Activated naive CD4-positive, alpha-beta T cell treated with anti-CD3 and anti-CD28 coated beads for 36 hours (primary cell): ENCODE measurements around the gene FMN1. TPM values are rescaled to one million over a fixed set of nuclear protein-coding genes. Genes with fewer than 3 reads are reported as not detected.
"Not testable (repeated sequence)": the region's sequence is repeated elsewhere in the genome, so short reads cannot be mapped to it uniquely, and the experiment has no call there.

Experiments
- CTCF ChIA-PET: fragments of 350-600 bp; sonication (Branson Sonifier 250); formaldehyde crosslinking; loops from one replicate; lab custom pipeline; 2021; ENCODE audit warnings: antibody characterized with exemption; lab: Charles Lee
- DNase-seq: peaks from one replicate; pipeline ENCODE4 v3.0.0-alpha.2; 2020
- H3K27ac Mint-ChIP-seq: one replicate; pipeline ENCODE4 v1.8.0; 2021; ENCODE audit warnings: mild to moderate bottlenecking, mixed read lengths
- H3K27me3 Mint-ChIP-seq: one replicate; pipeline ENCODE4 v1.8.0; 2021; ENCODE audit warnings: low read depth, mixed read lengths
- H3K36me3 Mint-ChIP-seq: one replicate; pipeline ENCODE4 v1.8.0; 2021; ENCODE audit warnings: low read depth, mixed read lengths
- H3K4me1 Mint-ChIP-seq: one replicate; pipeline ENCODE4 v1.8.0; 2021; ENCODE audit warnings: low read depth, mixed read lengths
- H3K4me3 Mint-ChIP-seq: one replicate; pipeline ENCODE4 v1.8.0; 2021; ENCODE audit warnings: mild to moderate bottlenecking, moderate library complexity, mixed read lengths
- H3K9me3 Mint-ChIP-seq: one replicate; pipeline ENCODE4 v1.8.0; 2021; ENCODE audit warnings: mixed read lengths
- intact Hi-C: fragments of 100-400 bp; cut with micrococcal nuclease; formaldehyde crosslinking; loops from one replicate; pipeline ENCODE4 v1.15.1; 2023
- total RNA-seq, 2 experiments: library from RNA; stranded (reverse); gene quantifications; one replicate each; pipeline ENCODE4 v1.2.3, GENCODE V29; 2021

The FMN1 gene
- total RNA-seq, 2 experiments from 2014 or later: 0.02 to 0.12 TPM

- H3K9me3 Mint-ChIP-seq: no peaks in the 10 kb centered on the region
- H3K27ac Mint-ChIP-seq: no peak overlapping the region
- H3K27me3 Mint-ChIP-seq: peaks cover 2% of the 10 kb centered on the region
- no peak overlapping the region for H3K4me3 Mint-ChIP-seq
- CTCF ChIA-PET: no interaction called here
- DNase-seq: no peak
- intact Hi-C loops: no loop called here
- H3K36me3 Mint-ChIP-seq: no peaks in the 10 kb centered on the region
- no peaks in the 10 kb centered on the region for H3K4me1 Mint-ChIP-seq
These were observed 334.5 kb downstream of the FMN1 start for GRCh38 chr15:32859996-32860395.

- Mint-ChIP-seq H3K27ac (no peak overlapping the region), H3K4me1 (no peaks in the 10 kb centered on the region), H3K27me3 (peaks cover 2% of the 10 kb centered on the region), H3K36me3 (no peaks in the 10 kb centered on the region), H3K9me3 (no peaks in the 10 kb centered on the region), H3K4me3 (no peak overlapping the region)
- intact Hi-C loops: no loop called here
- CTCF ChIA-PET: interaction anchor here (0.8 kb wide), 1 partner anchor 11 kb away, joined by 3 read pairs; no protein-coding TSS in a partner anchor
- DNase-seq: no peak
These were observed 335.3 kb downstream of the FMN1 start for GRCh38 chr15:32859251-32859650.

GRCh38 chr15:32857732-32858131 is 336.8 kb downstream of the FMN1 start:
- intact Hi-C loops: no loop called here
- CTCF ChIA-PET: no interaction called here
- H3K27ac Mint-ChIP-seq: no peak overlapping the region

GRCh38 chr15:32856753-32857152 is 337.8 kb downstream of the FMN1 start:
- CTCF ChIA-PET: interaction anchor here (0.5 kb wide), 1 partner anchor 252 kb away, joined by 4 read pairs; no protein-coding TSS in a partner anchor
- Mint-ChIP-seq H3K4me1 (no peaks in the 10 kb centered on the region), H3K27ac (no peak overlapping the region), H3K4me3 (no peak overlapping the region), H3K9me3 (no peaks in the 10 kb centered on the region), H3K27me3 (peaks cover 2% of the 10 kb centered on the region), H3K36me3 (no peaks in the 10 kb centered on the region)
- DNase-seq: no peak
- intact Hi-C loops: no loop called here

More at GRCh38 chr15:32857732-32858131, 336.8 kb downstream of the FMN1 start:
- Mint-ChIP-seq H3K36me3 (no peaks in the 10 kb centered on the region), H3K4me1 (no peaks in the 10 kb centered on the region), H3K27me3 (no peaks in the 10 kb centered on the region), H3K4me3 (no peak overlapping the region), H3K9me3 (no peaks in the 10 kb centered on the region)
- DNase-seq: no peak

- Mint-ChIP-seq H3K4me3 (no peak overlapping the region), H3K27me3 (peaks cover 2% of the 10 kb centered on the region), H3K4me1 (no peaks in the 10 kb centered on the region), H3K36me3 (no peaks in the 10 kb centered on the region), H3K27ac (no peak overlapping the region), H3K9me3 (no peaks in the 10 kb centered on the region)
- intact Hi-C loops: no loop called here
- CTCF ChIA-PET: no interaction called here
- no peak for DNase-seq
These were observed 338.6 kb downstream of the FMN1 start for GRCh38 chr15:32855942-32856341.

GRCh38 chr15:32853592-32853991 is 340.9 kb downstream of the FMN1 start:
- Mint-ChIP-seq H3K9me3 (no peaks in the 10 kb centered on the region), H3K36me3 (no peaks in the 10 kb centered on the region), H3K4me3 (no peak overlapping the region), H3K27me3 (peaks cover 2% of the 10 kb centered on the region), H3K4me1 (no peaks in the 10 kb centered on the region), H3K27ac (no peak overlapping the region)
- intact Hi-C loops: no loop called here
- CTCF ChIA-PET: no interaction called here
- DNase-seq: no peak

- no peak overlapping the region for H3K4me3 Mint-ChIP-seq
- DNase-seq: no peak
- CTCF ChIA-PET: no interaction called here
- H3K9me3 Mint-ChIP-seq: no peaks in the 10 kb centered on the region
- no peak overlapping the region for H3K27ac Mint-ChIP-seq
- H3K4me1 Mint-ChIP-seq: no peaks in the 10 kb centered on the region
- no peaks in the 10 kb centered on the region for H3K36me3 Mint-ChIP-seq
- intact Hi-C loops: no loop called here
- H3K27me3 Mint-ChIP-seq: peaks cover 2% of the 10 kb centered on the region
These were observed 341.7 kb downstream of the FMN1 start for GRCh38 chr15:32852771-32853170.

GRCh38 chr15:32852017-32852416 is 342.5 kb downstream of the FMN1 start:
- DNase-seq: no peak
- Mint-ChIP-seq H3K36me3 (no peaks in the 10 kb centered on the region), H3K27ac (no peak overlapping the region), H3K4me1 (no peaks in the 10 kb centered on the region), H3K27me3 (peaks cover 2% of the 10 kb centered on the region), H3K9me3 (no peaks in the 10 kb centered on the region), H3K4me3 (no peak overlapping the region)
- intact Hi-C loops: no loop called here
- CTCF ChIA-PET: no interaction called here

- CTCF ChIA-PET: no interaction called here
- Mint-ChIP-seq H3K9me3 (no peaks in the 10 kb centered on the region), H3K27ac (no peak overlapping the region), H3K4me1 (no peaks in the 10 kb centered on the region), H3K4me3 (no peak overlapping the region), H3K27me3 (peaks cover 2% of the 10 kb centered on the region), H3K36me3 (no peaks in the 10 kb centered on the region)
- DNase-seq: no peak
- intact Hi-C loops: no loop called here
These were observed 342.9 kb downstream of the FMN1 start for GRCh38 chr15:32851572-32851971.

GRCh38 chr15:32849769-32850668 is 344.5 kb downstream of the FMN1 start:
- Mint-ChIP-seq H3K9me3 (no peaks in the 10 kb centered on the region), H3K4me3 (no peak overlapping the region), H3K4me1 (no peaks in the 10 kb centered on the region), H3K27me3 (peaks cover 2% of the 10 kb centered on the region), H3K36me3 (no peaks in the 10 kb centered on the region), H3K27ac (no peak overlapping the region)
- intact Hi-C loops: no loop called here
- CTCF ChIA-PET: no interaction called here
- no peak for DNase-seq

GRCh38 chr15:32846671-32847070 is 347.8 kb downstream of the FMN1 start:
- H3K4me1 Mint-ChIP-seq, H3K9me3 Mint-ChIP-seq, H3K36me3 Mint-ChIP-seq, DNase-seq, CTCF ChIA-PET, H3K27me3 Mint-ChIP-seq, intact Hi-C loops, H3K4me3 Mint-ChIP-seq, H3K27ac Mint-ChIP-seq: not testable (repeated sequence)

GRCh38 chr15:32844118-32844711 is 350.3 kb downstream of the FMN1 start:
- no peak for DNase-seq
- H3K36me3 Mint-ChIP-seq: no peaks in the 10 kb centered on the region
- intact Hi-C loops: no loop called here
- CTCF ChIA-PET: interaction anchor here (0.7 to 1.4 kb wide), 7 partner anchors 9 to 288 kb away, joined by 3 to 6 read pairs (median 3); no protein-coding TSS in a partner anchor
- H3K27ac Mint-ChIP-seq: no peak overlapping the region
- no peaks in the 10 kb centered on the region for H3K27me3 Mint-ChIP-seq
- no peaks in the 10 kb centered on the region for H3K4me1 Mint-ChIP-seq
- no peak overlapping the region for H3K4me3 Mint-ChIP-seq
- no peaks in the 10 kb centered on the region for H3K9me3 Mint-ChIP-seq
